Osteocyte (in vitro differentiated cells): ENCODE data around the gene GMEB2. TPM values are rescaled to one million over a fixed set of nuclear protein-coding genes. Genes with fewer than 3 reads are reported as not detected.
"Not testable (repeated sequence)": the region's sequence is repeated elsewhere in the genome, so short reads cannot be mapped to it uniquely, and the experiment has no call there.

ENCODE experiments used
- DNase-seq: peaks from one replicate; pipeline ENCODE4 v3.0.0; 2021; ENCODE audit warnings: mixed read lengths; ENCODE audit not compliant: unreplicated experiment; ENCODE audit errors: extremely low spot score
- H3K27ac Mint-ChIP-seq: one replicate; pipeline ENCODE4 v1.8.0; 2021; ENCODE audit warnings: mild to moderate bottlenecking, mixed read lengths; ENCODE audit not compliant: unreplicated experiment
- H3K27me3 Mint-ChIP-seq: one replicate; pipeline ENCODE4 v1.8.0; 2021; ENCODE audit warnings: mixed read lengths; ENCODE audit not compliant: unreplicated experiment
- H3K36me3 Mint-ChIP-seq: one replicate; pipeline ENCODE4 v1.8.0; 2021; ENCODE audit warnings: mixed read lengths; ENCODE audit not compliant: unreplicated experiment
- H3K4me1 Mint-ChIP-seq: one replicate; pipeline ENCODE4 v1.8.0; 2021; ENCODE audit warnings: mixed read lengths; ENCODE audit not compliant: unreplicated experiment
- H3K4me3 Mint-ChIP-seq: one replicate; pipeline ENCODE4 v1.8.0; 2021; ENCODE audit warnings: mild to moderate bottlenecking, moderate library complexity, mixed read lengths; ENCODE audit not compliant: unreplicated experiment
- H3K9me3 Mint-ChIP-seq: one replicate; pipeline ENCODE4 v1.8.0; 2021; ENCODE audit warnings: mixed read lengths; ENCODE audit not compliant: unreplicated experiment
- CTCF ChIP-seq: fragments of 200-600 bp; sonication (generic); IDR thresholded peaks from 2 replicates; pipeline ENCODE4 v1.5.0; 2021; ENCODE audit warnings: antibody characterized with exemption, mild to moderate bottlenecking, moderate library complexity
- total RNA-seq: library from RNA; stranded (reverse); gene quantifications from 2 replicates; pipeline ENCODE4 v1.2.1, GENCODE V29; 2021

Gene GMEB2
- total RNA-seq, 1 donor from 2014 or later: 12.1 TPM

DNA sequence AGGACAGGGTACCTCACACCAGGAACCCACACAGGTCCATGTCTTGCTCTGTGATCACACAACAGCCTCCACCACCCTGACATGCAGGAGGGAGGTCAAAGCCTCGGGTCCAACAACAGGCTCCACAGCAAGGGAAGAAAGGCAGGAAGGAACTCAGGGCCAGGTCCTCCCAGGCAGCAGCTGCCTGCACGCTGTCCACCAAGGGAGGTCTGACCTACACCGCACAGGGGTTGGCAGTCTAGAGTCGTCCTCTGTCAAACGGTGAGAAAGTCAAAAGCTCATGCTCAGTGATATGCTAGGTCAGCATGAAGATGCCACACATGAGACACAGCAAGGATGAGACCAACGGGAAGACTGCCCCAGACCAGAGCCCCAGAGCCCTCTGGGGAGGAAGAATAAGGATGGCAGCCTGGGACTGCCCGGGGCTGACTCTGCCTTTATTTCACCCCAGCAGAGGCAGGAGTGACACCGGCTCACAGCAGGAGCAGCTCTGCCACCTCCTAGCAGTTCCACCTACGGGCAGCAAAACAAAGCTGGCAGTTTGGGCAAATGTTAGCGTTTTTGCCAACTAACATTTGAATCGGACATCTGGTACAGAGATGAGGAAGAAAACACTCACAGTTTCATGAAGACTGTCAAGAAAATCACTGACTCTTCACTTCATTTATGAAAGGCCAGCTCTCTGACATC, 8.5 kb downstream of the GMEB2 start:
- H3K27ac Mint-ChIP-seq: no peak overlapping the region
- no peak overlapping the region for H3K4me3 Mint-ChIP-seq
- H3K9me3 Mint-ChIP-seq: no peaks in the 10 kb centered on the region
- H3K4me1 Mint-ChIP-seq: peaks cover 9% of the 10 kb centered on the region
- no peak for DNase-seq
- peaks cover 10% of the 10 kb centered on the region for H3K36me3 Mint-ChIP-seq
- no peaks in the 10 kb centered on the region for H3K27me3 Mint-ChIP-seq
- no peak for TF ChIP-seq CTCF

GRCh38 chr20:63617876-63618265, 9.0 kb downstream of the GMEB2 start:
- Mint-ChIP-seq H3K4me1 (peaks cover 8% of the 10 kb centered on the region), H3K36me3 (peaks cover 14% of the 10 kb centered on the region), H3K9me3 (no peaks in the 10 kb centered on the region), H3K4me3 (no peak overlapping the region), H3K27me3 (no peaks in the 10 kb centered on the region), H3K27ac (no peak overlapping the region)
- no peak for TF ChIP-seq CTCF
- DNase-seq: no peak

DNA sequence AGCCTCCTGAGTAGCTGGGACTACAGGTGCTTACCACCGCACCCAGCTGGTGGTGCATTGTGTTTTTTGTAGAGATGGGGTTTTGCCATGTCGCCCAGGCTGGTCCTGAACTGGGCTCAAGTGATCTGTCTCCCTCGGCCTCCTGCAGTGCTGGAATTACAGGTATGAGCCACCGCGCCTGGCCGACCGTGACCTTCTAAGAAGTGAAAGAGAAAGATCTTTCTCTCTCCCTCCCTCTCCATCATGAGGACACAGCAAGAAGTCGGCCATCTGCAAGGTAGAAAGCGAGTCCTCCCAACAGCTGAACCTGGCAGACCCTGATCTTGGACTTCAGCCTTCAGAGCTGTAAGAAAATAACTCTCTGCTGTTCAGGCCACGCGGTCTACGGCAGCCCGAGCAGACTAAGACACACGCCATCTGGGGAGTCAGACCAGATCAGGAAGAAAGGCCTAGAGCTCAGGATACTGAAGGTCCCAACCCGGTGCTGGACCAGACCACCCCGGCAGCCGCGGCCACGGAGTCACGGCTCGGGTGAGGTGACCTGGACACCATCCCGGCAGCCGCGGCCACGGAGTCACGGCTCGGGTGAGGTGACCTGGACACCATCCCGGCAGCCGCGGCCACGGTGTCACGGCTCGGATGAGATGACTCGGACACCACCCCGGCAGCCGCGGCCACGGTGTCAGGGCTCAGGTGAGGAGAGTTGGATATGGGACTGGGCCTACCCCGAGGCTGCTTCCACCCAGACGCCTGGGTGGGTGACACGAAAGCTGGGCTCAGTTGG, 9.6 kb downstream of the GMEB2 start:
- Mint-ChIP-seq H3K4me1 (peaks cover 3% of the 10 kb centered on the region), H3K27ac (no peak overlapping the region), H3K36me3 (peaks cover 15% of the 10 kb centered on the region), H3K27me3 (no peaks in the 10 kb centered on the region), H3K9me3 (no peaks in the 10 kb centered on the region), H3K4me3 (no peak overlapping the region)
- TF ChIP-seq CTCF: no peak
- DNase-seq: no peak

GRCh38 chr20:63613863-63614594, 12.9 kb downstream of the GMEB2 start:
- not testable (repeated sequence) for H3K27me3 Mint-ChIP-seq, H3K4me3 Mint-ChIP-seq, H3K27ac Mint-ChIP-seq, DNase-seq, H3K9me3 Mint-ChIP-seq, H3K4me1 Mint-ChIP-seq
- TF ChIP-seq CTCF: peak; percentile 36
- peaks cover 18% of the 10 kb centered on the region for H3K36me3 Mint-ChIP-seq
